OCI-LY3 (cell line): ENCODE results near the gene DEPP1.

Source experiments
- CTCF ChIP-seq: fragments of 200-600, 300-600 bp; sonication (generic); IDR thresholded peaks from 2 replicates; pipeline ENCODE4 v1.5.1; 2014; ENCODE audit warnings: antibody characterized with exemption, low read length, low read depth
- EZH2phosphoT487 ChIP-seq: fragments of 200-600 bp; shearing (Covaris generic); IDR thresholded peaks from 2 replicates; pipeline ENCODE4 v1.6.1; 2018; ENCODE audit warnings: antibody characterized with exemption, mixed run types, low read depth

GRCh38 chr10:44935201-44935965 is 43.2 kb downstream of the DEPP1 start:
- no peak for TF ChIP-seq EZH2phosphoT487
- TF ChIP-seq CTCF: no peak
